Measurements from ENCODE around the gene DCAF7.

Gene DCAF7

DNA sequence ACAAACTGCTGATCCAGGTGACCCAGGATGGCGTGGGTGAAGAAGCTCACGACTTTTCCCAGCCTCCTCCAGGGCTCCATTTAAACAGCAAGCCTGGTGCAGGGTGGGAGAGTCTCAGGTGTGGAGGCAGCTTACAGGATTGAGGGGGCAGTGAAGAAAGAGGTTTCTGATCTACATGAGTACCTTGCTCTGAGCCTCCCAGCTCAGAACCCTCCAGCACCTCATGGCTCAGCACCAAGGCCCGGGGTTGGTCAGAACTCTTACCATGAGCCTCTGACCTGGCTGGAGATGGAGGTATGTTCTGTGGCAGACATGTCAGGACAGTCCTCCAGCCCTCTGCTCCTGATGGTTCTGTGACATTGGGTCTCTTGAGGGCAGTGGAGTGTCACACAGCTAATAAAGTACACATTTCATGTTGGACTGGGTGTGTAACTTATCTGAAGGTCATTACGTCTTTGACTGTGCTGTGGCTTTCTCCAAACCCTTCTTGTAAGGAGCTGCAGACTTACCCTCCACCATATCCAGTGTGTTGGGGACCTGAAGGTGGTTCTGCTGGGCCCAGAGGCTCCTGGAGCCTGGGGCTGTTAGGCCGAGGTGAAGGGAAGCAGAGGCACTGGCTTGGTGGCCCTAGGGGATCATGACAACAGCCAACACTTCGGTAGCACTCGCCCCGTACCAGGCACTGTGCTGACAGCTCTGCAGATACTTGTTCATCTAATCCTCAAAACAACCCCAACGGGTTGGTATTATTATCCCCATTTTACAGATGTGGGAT, 3.8 kb upstream of the DCAF7 start:
- DNase-seq, result no peak

- DNase-seq, result no peak
Observed at GRCh38 chr17:63547083-63547523, 3.2 kb upstream of the DCAF7 start.

DNA sequence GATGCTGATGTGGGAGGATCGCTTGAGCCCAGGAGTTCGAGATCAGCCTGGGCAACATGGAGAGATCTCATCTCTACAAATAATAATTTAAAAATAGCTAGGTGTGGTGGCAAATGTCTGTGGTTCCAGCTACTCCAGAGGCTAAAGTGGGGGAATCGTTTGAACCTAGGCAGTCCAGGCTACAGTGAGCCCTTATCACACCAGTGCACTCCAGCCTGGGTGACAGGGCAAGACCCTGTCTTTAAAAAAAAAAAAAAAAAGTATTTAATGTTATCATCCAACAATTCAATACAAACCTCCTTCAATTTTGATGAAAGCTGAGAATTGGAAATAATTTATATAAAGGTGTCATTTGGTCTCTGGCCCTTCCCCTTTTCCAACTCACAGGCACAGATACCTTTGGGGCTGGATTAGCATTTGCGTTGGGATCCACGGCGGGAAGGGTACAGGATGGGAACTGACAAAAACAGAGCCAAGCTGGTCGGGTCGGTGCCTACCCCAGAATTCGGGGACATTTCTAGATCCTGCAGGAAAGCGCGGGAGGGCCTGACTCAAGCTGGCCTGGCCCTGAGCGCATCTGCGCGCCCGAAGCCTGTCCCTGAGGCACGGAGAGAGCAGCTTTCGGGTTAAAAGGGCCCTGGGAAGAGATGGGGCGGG, 860 bp upstream of the DCAF7 start:
- no peak for DNase-seq

DNA sequence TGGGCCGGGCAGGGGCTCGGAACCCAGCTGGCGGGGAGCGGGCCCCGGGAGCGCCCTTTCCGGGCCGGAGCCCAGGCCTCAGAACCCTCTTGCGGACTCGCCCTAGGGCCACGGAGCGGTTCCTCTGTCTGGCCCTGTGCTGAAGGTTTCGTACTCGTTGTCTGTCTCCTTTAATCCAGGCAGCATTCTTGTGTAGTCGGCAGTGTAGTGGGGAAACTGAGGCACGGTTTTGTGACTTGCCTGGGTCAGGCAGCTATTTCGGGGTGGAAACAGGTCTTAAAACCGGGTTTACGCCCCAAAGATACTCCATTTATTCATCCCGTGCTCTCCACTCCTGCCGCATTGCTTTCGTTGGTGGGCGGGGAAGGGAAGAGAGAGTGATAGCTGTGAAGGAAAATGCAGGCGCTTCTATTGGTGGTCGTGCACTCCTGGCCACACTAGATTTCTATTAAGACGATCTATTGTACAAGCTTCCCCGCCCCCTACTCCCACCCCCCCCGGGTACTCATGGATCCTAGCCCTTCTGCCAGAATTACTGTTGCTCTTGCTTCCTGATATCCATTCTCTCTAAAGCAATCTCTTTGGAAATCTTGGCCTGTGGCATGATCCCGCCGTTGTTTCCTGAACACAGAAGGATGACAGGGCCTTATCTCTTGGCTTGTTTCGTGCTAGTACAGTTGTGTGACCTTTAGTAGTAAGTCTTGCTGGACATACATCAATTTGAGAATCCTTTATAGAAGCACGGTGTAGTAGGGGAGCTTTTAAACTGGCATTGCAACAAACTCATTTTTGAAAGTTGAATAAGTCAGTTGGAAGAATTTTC, 751 bp downstream of the DCAF7 start:
- peak; percentile 33 for DNase-seq

- DNase-seq, result no peak
Observed at GRCh38 chr17:63552211-63552610, 1.9 kb downstream of the DCAF7 start.

DNA sequence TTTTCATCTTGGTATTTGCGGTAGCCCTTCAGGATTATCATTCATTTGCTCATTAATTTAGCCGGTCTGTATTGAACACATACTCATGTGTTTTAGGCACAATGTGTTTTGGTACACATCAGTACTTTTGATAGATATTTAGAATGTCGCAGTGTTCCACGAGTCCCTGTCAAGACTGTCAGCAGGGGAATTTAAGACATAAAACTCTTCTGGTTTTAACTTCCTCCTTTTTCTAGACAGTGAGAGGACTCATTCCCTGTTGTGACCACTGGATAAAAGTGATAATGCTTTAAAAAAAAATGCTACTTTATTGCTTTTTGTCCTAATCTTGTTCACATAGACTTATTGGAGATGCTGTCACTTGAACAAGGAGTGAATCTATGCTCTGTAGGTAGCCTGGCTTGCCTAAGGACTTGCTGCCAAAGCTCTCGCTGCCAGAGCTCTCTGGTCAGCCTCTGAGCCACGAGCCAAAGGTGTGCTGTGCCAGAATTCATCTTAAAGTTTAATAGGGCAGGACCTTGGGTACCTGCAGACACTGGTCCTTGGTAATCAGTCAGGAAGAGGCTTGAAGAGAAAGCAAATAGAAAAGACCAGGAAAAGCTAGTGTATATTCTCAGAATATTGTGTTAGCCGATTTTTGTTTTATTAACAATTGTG, 5.4 kb downstream of the DCAF7 start:
- no peak for DNase-seq

GRCh38 chr17:63557416-63557815, 7.1 kb downstream of the DCAF7 start:
- no peak for DNase-seq

DNA sequence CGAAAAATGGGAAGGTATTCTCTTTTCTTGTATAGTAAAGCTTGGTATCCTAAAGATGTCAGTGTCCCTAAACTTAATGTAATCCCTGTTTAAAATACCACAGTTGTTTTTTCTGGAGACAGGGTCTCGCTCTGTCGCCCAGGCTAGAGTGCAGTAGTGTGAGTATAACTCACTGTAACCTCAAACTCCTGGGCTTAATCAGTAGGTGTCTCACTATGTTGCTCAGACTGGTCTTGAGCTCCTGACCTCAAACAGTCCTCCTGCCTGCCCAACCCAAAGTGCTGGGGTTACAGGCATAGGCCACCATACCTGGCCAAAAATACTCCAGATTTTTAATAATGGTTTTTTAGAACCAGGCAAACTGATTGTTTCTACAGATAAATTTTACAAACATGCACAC, 8.2 kb downstream of the DCAF7 start:
- no peak for DNase-seq

DNA sequence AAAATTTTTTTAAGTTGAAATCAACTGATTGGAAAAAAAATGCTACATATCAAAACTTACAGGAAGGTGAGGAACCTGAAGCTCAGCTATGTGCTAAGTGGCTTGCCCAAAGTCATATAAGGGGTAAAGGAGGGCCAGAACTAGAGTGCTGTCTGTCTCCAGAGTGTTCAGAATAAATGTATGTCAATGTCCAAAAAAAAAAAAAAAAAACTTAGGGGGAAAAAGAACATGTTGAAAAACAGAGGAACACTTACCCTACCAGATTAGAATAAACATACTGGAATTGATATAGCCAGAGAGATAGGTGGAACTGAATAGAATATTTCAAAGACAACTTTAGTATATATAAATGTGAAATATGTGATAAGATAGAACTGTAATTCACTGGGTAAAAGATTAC, 11.5 kb downstream of the DCAF7 start:
- DNase-seq, result no peak

- DNase-seq, result no peak
Observed at GRCh38 chr17:63563339-63563738, 13.1 kb downstream of the DCAF7 start.

DNA sequence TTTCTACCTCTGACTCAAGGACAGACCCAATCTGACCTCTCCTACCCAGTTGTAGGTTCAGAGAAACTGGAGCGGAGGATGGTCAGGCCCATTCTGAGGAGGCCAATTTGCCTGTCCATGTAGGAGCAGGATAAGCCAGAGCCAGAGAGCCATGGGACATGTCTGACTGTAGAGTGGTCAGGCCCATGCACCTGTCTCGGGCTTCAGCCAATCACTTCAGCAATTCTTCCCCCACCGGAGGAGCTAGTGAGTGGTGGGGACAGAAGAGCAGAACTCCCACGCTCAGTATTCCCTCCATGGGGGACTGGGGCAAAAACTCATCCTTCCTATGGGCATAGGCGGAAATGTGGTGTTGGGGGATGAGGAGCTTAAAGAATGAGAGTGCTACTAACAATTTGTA, 14.3 kb downstream of the DCAF7 start:
- no peak for DNase-seq

- DNase-seq, result no peak
Observed at GRCh38 chr17:63567229-63567628, 17.0 kb downstream of the DCAF7 start.

GRCh38 chr17:63568563-63568962, 18.3 kb downstream of the DCAF7 start:
- DNase-seq, result no peak

GRCh38 chr17:63571632-63572310, 21.5 kb downstream of the DCAF7 start:
- no peak for DNase-seq

DNA sequence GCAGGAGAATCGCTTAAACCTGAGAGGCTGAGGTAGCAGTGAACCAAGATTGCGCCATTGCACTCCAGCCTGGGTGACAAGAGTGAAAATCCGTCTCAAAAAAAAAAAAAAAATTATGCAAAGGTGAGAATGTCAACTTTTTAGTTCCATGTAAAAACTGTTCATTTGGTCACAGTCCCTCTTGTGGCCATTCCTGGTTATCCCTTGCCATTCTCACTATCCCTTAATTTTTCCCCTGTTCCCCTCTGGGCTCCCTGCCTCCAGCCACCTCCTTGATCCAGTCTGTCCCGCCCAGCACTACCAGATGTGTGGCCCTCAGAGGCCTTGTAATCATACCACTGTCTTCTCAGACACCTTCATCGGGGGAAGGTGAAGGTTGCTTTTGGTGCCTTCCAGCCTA, 23.4 kb downstream of the DCAF7 start:
- no peak for DNase-seq

- no peak for DNase-seq
Observed at GRCh38 chr17:63578027-63578768, 27.9 kb downstream of the DCAF7 start.

DNA sequence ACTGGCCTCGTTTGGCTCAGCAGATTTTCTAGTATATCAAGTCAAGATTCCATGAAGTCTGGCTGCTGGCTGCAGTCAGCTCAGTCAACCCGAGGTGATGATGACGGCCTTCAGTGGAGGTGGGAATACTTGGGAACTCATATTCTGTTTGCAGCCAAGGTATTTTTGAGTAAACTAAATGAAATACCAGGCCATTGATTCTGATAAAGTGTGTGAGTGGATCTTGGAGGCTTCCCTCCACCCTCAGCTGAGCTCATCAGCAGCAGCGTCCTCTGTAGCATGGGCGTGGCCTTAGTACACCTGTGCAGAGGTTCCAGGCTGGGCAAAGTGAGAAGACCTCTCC, 28.5 kb downstream of the DCAF7 start:
- no peak for DNase-seq

DNA sequence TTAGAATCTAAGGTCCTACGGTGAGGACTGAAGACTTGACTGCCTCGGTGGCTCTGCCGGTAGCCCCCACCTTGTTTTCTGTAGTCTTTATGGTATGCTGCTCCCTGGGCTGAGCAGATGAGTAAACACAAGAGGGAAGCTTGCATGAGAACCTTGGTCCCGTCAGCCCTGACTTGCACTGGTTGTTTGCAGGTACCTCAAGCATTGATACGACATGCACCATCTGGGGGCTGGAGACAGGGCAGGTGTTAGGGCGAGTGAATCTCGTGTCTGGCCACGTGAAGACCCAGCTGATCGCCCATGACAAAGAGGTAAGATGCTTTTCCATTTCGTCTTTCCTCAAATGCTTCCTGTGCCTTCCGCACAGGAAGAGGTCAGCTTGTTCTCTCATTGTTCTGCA, 29.4 kb downstream of the DCAF7 start:
- DNase-seq, result no peak

- DNase-seq, result no peak
Observed at GRCh38 chr17:63587770-63588169, 37.5 kb downstream of the DCAF7 start.

DNA sequence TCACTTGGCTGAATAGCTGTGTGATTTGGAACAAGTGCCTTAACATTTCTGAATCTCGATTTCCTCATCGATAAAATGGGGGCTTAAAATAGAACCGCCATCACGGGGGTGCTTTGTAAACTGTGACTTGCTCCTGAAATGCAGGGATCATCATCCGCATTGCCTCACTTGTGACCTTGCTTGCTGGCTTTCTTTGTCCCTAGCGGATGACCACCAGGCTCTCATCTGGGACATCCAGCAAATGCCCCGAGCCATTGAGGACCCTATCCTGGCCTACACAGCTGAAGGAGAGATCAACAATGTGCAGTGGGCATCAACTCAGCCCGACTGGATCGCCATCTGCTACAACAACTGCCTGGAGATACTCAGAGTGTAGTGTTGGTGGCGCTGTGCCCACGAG, 38.5 kb downstream of the DCAF7 start:
- DNase-seq, result no peak

DNA sequence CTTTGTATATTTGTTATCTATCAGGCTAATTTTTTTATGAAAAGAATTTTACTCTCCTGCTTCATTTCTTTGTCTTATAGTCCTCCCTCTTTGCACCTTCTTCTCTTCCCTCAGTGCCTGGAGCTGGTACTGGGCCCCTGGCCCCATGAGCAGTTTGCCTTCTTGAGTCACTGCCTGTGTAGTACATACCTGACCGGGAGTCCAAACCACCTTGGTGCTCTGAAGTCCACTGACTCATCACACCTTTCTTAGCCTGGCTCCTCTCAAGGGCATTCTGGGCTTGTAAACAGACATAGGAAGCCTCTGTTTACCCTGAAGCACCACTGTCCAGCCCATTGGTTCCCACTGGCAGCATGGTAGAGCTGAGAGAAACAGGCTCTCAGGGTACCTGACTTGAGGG, 39.4 kb downstream of the DCAF7 start:
- DNase-seq, result no peak

DNA sequence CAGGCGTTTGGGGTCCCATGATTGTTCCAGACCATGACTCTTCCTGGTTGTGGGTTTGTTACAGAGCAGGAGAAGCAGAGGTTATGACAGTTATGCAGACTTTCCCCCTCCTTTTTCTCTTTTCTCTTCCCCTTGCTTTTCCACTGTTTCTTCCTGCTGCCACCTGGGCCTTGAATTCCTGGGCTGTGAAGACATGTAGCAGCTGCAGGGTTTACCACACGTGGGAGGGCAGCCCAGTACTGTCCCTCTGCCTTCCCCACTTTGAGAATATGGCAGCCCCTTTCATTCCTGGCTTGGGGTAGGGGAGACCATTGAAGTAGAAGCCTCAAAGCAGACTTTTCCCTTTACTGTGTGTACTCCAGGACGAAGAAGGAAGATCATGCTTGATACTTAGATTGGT, 42.5 kb downstream of the DCAF7 start:
- no peak for DNase-seq

All from activated CD4-positive, alpha-beta T cell treated with anti-CD3 and anti-CD28 coated beads for 48 hours (primary cell).